T-helper 2 cell treated with Interferon-gamma antibody and Interleukin-4, amounts not matched to agents 100 ng/mL and 5 ng/mL, for 36 hours (primary cell): Measurements from ENCODE around the gene LANCL2. TPM values are rescaled to one million over a fixed set of nuclear protein-coding genes. Genes with fewer than 3 reads are reported as not detected.

Source experiments
- intact Hi-C: fragments of 100-400 bp; cut with micrococcal nuclease; formaldehyde crosslinking; loops from one replicate; pipeline ENCODE4 v1.15.1; 2023
- total RNA-seq: library from RNA; stranded (reverse); gene quantifications from 2 replicates; pipeline ENCODE4 v1.2.3, GENCODE V29; 2022

LANCL2 gene
- total RNA-seq, 1 donor from 2014 or later = 10.6 TPM

GRCh38 chr7:55361560-55361959 lies 3.6 kb upstream of the LANCL2 start:
- intact Hi-C loops = no loop called here

- intact Hi-C loops = no loop called here
Observed at GRCh38 chr7:55362927-55363326, 2.2 kb upstream of the LANCL2 start.

GRCh38 chr7:55363386-55364170 lies 1.6 kb upstream of the LANCL2 start:
- intact Hi-C loops = no loop called here

- intact Hi-C loops = loop anchor here (1.0 to 5.0 kb wide), 9 partner anchors 49 to 740 kb away; partner anchors contain the start of genes CCT6A, CHCHD2, MRPS17 and PSPH
Observed at GRCh38 chr7:55365675-55366460, 731 bp downstream of the LANCL2 start.

- intact Hi-C loops = loop anchor here (1.0 to 5.0 kb wide), 5 partner anchors 49 to 740 kb away; partner anchors contain the start of genes CCT6A, CHCHD2, MRPS17 and PSPH
Observed at GRCh38 chr7:55366461-55367070, 1.4 kb downstream of the LANCL2 start.

GRCh38 chr7:55367283-55367840 lies 2.2 kb downstream of the LANCL2 start:
- intact Hi-C loops = loop anchor here (5.0 kb wide), 3 partner anchors 165 to 685 kb away; partner anchors contain the start of genes CCT6A, MRPS17 and PSPH

- intact Hi-C loops = loop anchor here (5.0 kb wide), 3 partner anchors 163 to 683 kb away; partner anchors contain the start of genes CCT6A, MRPS17 and PSPH
Observed at GRCh38 chr7:55369427-55370400, 4.6 kb downstream of the LANCL2 start.

GRCh38 chr7:55374213-55374612 lies 9.1 kb downstream of the LANCL2 start:
- intact Hi-C loops = no loop called here

- intact Hi-C loops = no loop called here
Observed at GRCh38 chr7:55375237-55375636, 10.1 kb downstream of the LANCL2 start.

GRCh38 chr7:55377162-55377817 lies 12.2 kb downstream of the LANCL2 start:
- intact Hi-C loops = no loop called here

GRCh38 chr7:55379285-55379684 lies 14.1 kb downstream of the LANCL2 start:
- intact Hi-C loops = no loop called here

GRCh38 chr7:55381189-55381588 lies 16.1 kb downstream of the LANCL2 start:
- intact Hi-C loops = no loop called here

GRCh38 chr7:55381696-55382095 lies 16.6 kb downstream of the LANCL2 start:
- intact Hi-C loops = no loop called here

GRCh38 chr7:55382251-55382650 lies 17.1 kb downstream of the LANCL2 start:
- intact Hi-C loops = no loop called here

GRCh38 chr7:55386541-55386940 lies 21.4 kb downstream of the LANCL2 start:
- intact Hi-C loops = no loop called here

GRCh38 chr7:55387062-55387965 lies 22.2 kb downstream of the LANCL2 start:
- intact Hi-C loops = no loop called here

GRCh38 chr7:55396233-55396785 lies 31.2 kb downstream of the LANCL2 start:
- intact Hi-C loops = no loop called here

GRCh38 chr7:55397617-55398016 lies 32.5 kb downstream of the LANCL2 start:
- intact Hi-C loops = no loop called here
